ENCODE measurements around the gene SMIM23.

Gene SMIM23

GRCh38 chr5:171837522-171837921, 51.9 kb downstream of the SMIM23 start:
- ChIA-PET CTCF (no interaction called here), POLR2A (no interaction called here)
- no peak for DNase-seq (ENCODE audit: extremely low spot score)
- TF ChIP-seq NFRKB (IDR thresholded peaks at IDR 0.05) (no peak), SUZ12 (IDR thresholded peaks at IDR 0.05) (no peak), FOXM1 (IDR thresholded peaks at IDR 0.05; ENCODE audit: borderline replicate concordance) (no peak), FOXK2 (IDR thresholded peaks at IDR 0.05) (no peak), TARDBP (IDR thresholded peaks at IDR 0.05) (no peak), SP1 (IDR thresholded peaks at IDR 0.05) (no peak), ELF4 (IDR thresholded peaks at IDR 0.05) (no peak), PKNOX1 (IDR thresholded peaks at IDR 0.05) (no peak), ARNT (IDR thresholded peaks at IDR 0.05) (no peak)

- ChIA-PET CTCF (no interaction called here), POLR2A (no interaction called here)
- no peak for TF ChIP-seq LEF1 (IDR thresholded peaks at IDR 0.05; ENCODE audit: borderline replicate concordance)
- no peak for TF ChIP-seq ZNF384 (IDR thresholded peaks at IDR 0.05)
- TF ChIP-seq FOXM1 (IDR thresholded peaks at IDR 0.05; ENCODE audit: borderline replicate concordance) = no peak
- TF ChIP-seq SP1 (IDR thresholded peaks at IDR 0.05) = no peak
- TF ChIP-seq CTBP1 (IDR thresholded peaks at IDR 0.05; ENCODE audit: borderline replicate concordance) = no peak
- no peak for TF ChIP-seq BHLHE40 (IDR thresholded peaks at IDR 0.05; ENCODE audit: borderline replicate concordance)
- no peak for TF ChIP-seq L3MBTL2 (conservative IDR thresholded peaks at IDR 0.05)
- TF ChIP-seq HDGF (IDR thresholded peaks at IDR 0.05; ENCODE audit: borderline replicate concordance) = no peak
- TF ChIP-seq SUZ12 (IDR thresholded peaks at IDR 0.05) = no peak
- no peak for TF ChIP-seq PKNOX1 (IDR thresholded peaks at IDR 0.05)
- no peak for TF ChIP-seq TARDBP (IDR thresholded peaks at IDR 0.05)
- DNase-seq (ENCODE audit: extremely low spot score) = no peak
Observed at GRCh38 chr5:171838066-171838465, 52.4 kb downstream of the SMIM23 start.

- no peak for DNase-seq (ENCODE audit: extremely low spot score)
- POLR2A ChIA-PET = no interaction called here
- TF ChIP-seq FOXA1 (IDR thresholded peaks at IDR 0.05) (no peak), HDGF (IDR thresholded peaks at IDR 0.05; ENCODE audit: borderline replicate concordance) (no peak), FOXM1 (IDR thresholded peaks at IDR 0.05; ENCODE audit: borderline replicate concordance) (no peak), NFRKB (IDR thresholded peaks at IDR 0.05) (no peak), SUZ12 (IDR thresholded peaks at IDR 0.05) (no peak), LEF1 (IDR thresholded peaks at IDR 0.05; ENCODE audit: borderline replicate concordance) (no peak), FOXK2 (IDR thresholded peaks at IDR 0.05) (no peak), L3MBTL2 (conservative IDR thresholded peaks at IDR 0.05) (no peak), SP1 (IDR thresholded peaks at IDR 0.05) (no peak), ARNT (IDR thresholded peaks at IDR 0.05) (no peak)
- CTCF ChIA-PET = no interaction called here
Observed at GRCh38 chr5:171839112-171839511, 53.5 kb downstream of the SMIM23 start.

GRCh38 chr5:171840066-171840465, 54.4 kb downstream of the SMIM23 start:
- POLR2A ChIA-PET = no interaction called here
- no peak for TF ChIP-seq TARDBP (IDR thresholded peaks at IDR 0.05)
- TF ChIP-seq ELF4 (IDR thresholded peaks at IDR 0.05) = no peak
- no peak for TF ChIP-seq LEF1 (IDR thresholded peaks at IDR 0.05; ENCODE audit: borderline replicate concordance)
- no peak for TF ChIP-seq SP1 (IDR thresholded peaks at IDR 0.05)
- no peak for TF ChIP-seq BHLHE40 (IDR thresholded peaks at IDR 0.05; ENCODE audit: borderline replicate concordance)
- TF ChIP-seq HDGF (IDR thresholded peaks at IDR 0.05; ENCODE audit: borderline replicate concordance) = no peak
- no peak for TF ChIP-seq SUZ12 (IDR thresholded peaks at IDR 0.05)
- TF ChIP-seq PKNOX1 (IDR thresholded peaks at IDR 0.05) = no peak
- no peak for TF ChIP-seq ARNT (IDR thresholded peaks at IDR 0.05)
- TF ChIP-seq ZNF384 (IDR thresholded peaks at IDR 0.05) = no peak
- TF ChIP-seq NFRKB (IDR thresholded peaks at IDR 0.05) = no peak
- TF ChIP-seq FOXK2 (IDR thresholded peaks at IDR 0.05) = no peak
- peak; percentile 36 for DNase-seq (ENCODE audit: extremely low spot score)
- CTCF ChIA-PET = interaction anchor here (0.6 kb wide), 1 partner anchor 362 kb away, joined by 3 read pairs; no protein-coding TSS in a partner anchor

Data from HEK293T (cell line).